Ishikawa (cell line): Measurements from ENCODE around the gene DNAL1.

ENCODE experiments used
- CEBPB ChIP-seq: IDR thresholded peaks from 2 replicates; pipeline ENCODE4 v1.6.1; 2012
- CREB1 ChIP-seq: IDR thresholded peaks from 2 replicates; pipeline ENCODE4 v1.6.1; 2012; ENCODE audit warnings: low read depth
- EGR1 ChIP-seq: IDR thresholded peaks from 2 replicates; pipeline ENCODE4 v1.6.1; 2012
- EP300 ChIP-seq: IDR thresholded peaks from 2 replicates; pipeline ENCODE4 v1.6.1; 2012; ENCODE audit warnings: borderline replicate concordance
- FOXM1 ChIP-seq: IDR thresholded peaks from 2 replicates; pipeline ENCODE4 v1.6.1; 2012; ENCODE audit warnings: low read depth, borderline replicate concordance
- MAX ChIP-seq: IDR thresholded peaks from 2 replicates; pipeline ENCODE4 v1.6.1; 2012
- NFIC ChIP-seq: IDR thresholded peaks from 2 replicates; pipeline ENCODE4 v1.6.1; 2012
- RAD21 ChIP-seq: IDR thresholded peaks from 2 replicates; pipeline ENCODE4 v1.6.1; 2012; ENCODE audit warnings: low read depth
- REST ChIP-seq: IDR thresholded peaks from 2 replicates; pipeline ENCODE4 v1.6.1; 2012; ENCODE audit warnings: low read depth, mild to moderate bottlenecking
- TAF1 ChIP-seq: IDR thresholded peaks from 2 replicates; pipeline ENCODE4 v1.6.1; 2012; ENCODE audit warnings: low read depth, mild to moderate bottlenecking
- TCF12 ChIP-seq: IDR thresholded peaks from 2 replicates; pipeline ENCODE4 v1.6.1; 2012; ENCODE audit warnings: low read depth
- TEAD4 ChIP-seq: IDR thresholded peaks from 2 replicates; pipeline ENCODE4 v1.6.1; 2012
- USF1 ChIP-seq: IDR thresholded peaks from 2 replicates; pipeline ENCODE4 v1.6.1; 2012
- YY1 ChIP-seq: IDR thresholded peaks from 2 replicates; pipeline ENCODE4 v1.6.1; 2012; ENCODE audit warnings: low read depth
- ZBTB7A ChIP-seq: IDR thresholded peaks from 2 replicates; pipeline ENCODE4 v1.6.1; 2012; ENCODE audit warnings: low read depth

The DNAL1 gene

GRCh38 chr14:73745571-73746519 is 101.1 kb downstream of the DNAL1 start:
- no peak for TF ChIP-seq CEBPB

GRCh38 chr14:73746520-73747378 is 102.0 kb downstream of the DNAL1 start:
- no peak for TF ChIP-seq USF1
- TF ChIP-seq EGR1: no peak
- no peak for TF ChIP-seq ZBTB7A
- TF ChIP-seq TEAD4: no peak

- no peak for TF ChIP-seq TCF12
Measured at GRCh38 chr14:73747379-73748211, 102.8 kb downstream of the DNAL1 start.

GRCh38 chr14:73748858-73749357 is 104.1 kb downstream of the DNAL1 start:
- no peak for TF ChIP-seq ZBTB7A
- no peak for TF ChIP-seq EGR1
- no peak for TF ChIP-seq TCF12
- no peak for TF ChIP-seq TEAD4
- no peak for TF ChIP-seq USF1
- no peak for TF ChIP-seq NFIC
- no peak for TF ChIP-seq REST
- TF ChIP-seq YY1: no peak
- no peak for TF ChIP-seq EP300

GRCh38 chr14:73749706-73750530 is 105.1 kb downstream of the DNAL1 start:
- TF ChIP-seq CEBPB (no peak), RAD21 (no peak), EGR1 (no peak), TCF12 (no peak)

- TF ChIP-seq TAF1 (no peak), RAD21 (no peak), TCF12 (no peak), MAX (no peak), REST (no peak), USF1 (no peak), CEBPB (no peak), TEAD4 (no peak), EGR1 (no peak), EP300 (no peak), ZBTB7A (no peak), FOXM1 (no peak), NFIC (no peak), CREB1 (no peak)
Measured at GRCh38 chr14:73750531-73750901, 105.7 kb downstream of the DNAL1 start.
